Measurements from ENCODE around the gene THRAP3.

DNA sequence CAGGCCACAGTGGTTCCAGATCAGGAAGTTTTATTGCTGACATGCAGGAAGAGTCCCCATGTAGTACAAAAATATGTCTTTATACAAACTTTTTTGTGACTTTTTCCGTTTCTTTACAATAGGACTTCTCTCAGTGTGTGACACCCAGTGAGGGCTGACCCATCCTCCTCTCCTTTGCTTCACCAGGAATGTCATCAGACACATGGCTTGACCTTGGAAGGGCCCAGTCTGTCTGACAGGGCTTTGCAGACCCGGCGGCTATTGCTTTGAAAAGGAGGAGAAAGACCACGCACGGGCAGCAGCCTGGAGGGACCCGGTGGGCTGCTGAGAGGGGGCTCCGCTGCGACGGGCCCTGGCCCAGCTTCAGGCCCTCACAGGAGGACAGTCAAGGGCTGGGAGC, 115.4 kb downstream of the THRAP3 start:
- TF ChIP-seq POLR2A (IDR thresholded peaks at IDR 0.05; ENCODE audit: low read depth, low read length): no peak
- TF ChIP-seq CTCF (IDR thresholded peaks at IDR 0.05; ENCODE audit: extremely low read depth in 1 of 2, insufficient read depth in 1 of 2, low read depth in 1 of 2, low read length in 2 of 2): no peak
- no peak for TF ChIP-seq MYC (IDR thresholded peaks at IDR 0.05; ENCODE audit: low read depth, low read length)
- TF ChIP-seq POLR2AphosphoS5 (IDR thresholded peaks at IDR 0.05; ENCODE audit: insufficient read depth, low read depth, low read length): no peak
- no peak for TF ChIP-seq JUN (IDR thresholded peaks at IDR 0.05; ENCODE audit: borderline replicate concordance, insufficient read depth, insufficient read length, low read depth)
- TF ChIP-seq FOS (IDR thresholded peaks at IDR 0.05; ENCODE audit: borderline replicate concordance, insufficient read depth, low read length): no peak
- TF ChIP-seq, protein P1, sequence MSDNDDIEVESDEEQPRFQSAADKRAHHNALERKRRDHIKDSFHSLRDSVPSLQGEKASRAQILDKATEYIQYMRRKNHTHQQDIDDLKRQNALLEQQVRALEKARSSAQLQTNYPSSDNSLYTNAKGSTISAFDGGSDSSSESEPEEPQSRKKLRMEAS (IDR thresholded peaks at IDR 0.05; ENCODE audit: insufficient read depth, insufficient read length): no peak
